Stimulated activated CD4-positive, alpha-beta T cell treated with anti-CD3 and anti-CD28 coated beads, Interleukin-4, amount 100 ng/mL, for 1 hour (primary cell): Measurements from ENCODE around the gene CMA1.

Experiments used
- DNase-seq: peaks from one replicate; pipeline ENCODE4 v3.0.0-alpha.2; 2020

Gene CMA1

GRCh38 chr14:24465368-24465767, 42.7 kb downstream of the CMA1 start:
- DNase-seq = no peak

GRCh38 chr14:24463884-24464785, 43.9 kb downstream of the CMA1 start:
- no peak for DNase-seq

GRCh38 chr14:24463017-24463883, 44.8 kb downstream of the CMA1 start:
- DNase-seq = no peak

- DNase-seq = no peak
Measured at GRCh38 chr14:24461336-24461735, 46.7 kb downstream of the CMA1 start.

GRCh38 chr14:24459331-24459730, 48.7 kb downstream of the CMA1 start:
- no peak for DNase-seq

- DNase-seq = no peak
Measured at GRCh38 chr14:24458736-24459135, 49.3 kb downstream of the CMA1 start.

GRCh38 chr14:24456980-24457379, 51.1 kb downstream of the CMA1 start:
- no peak for DNase-seq
